ENCODE data around the gene TMEM82.
"Not testable (repeated sequence)": the region's sequence is repeated elsewhere in the genome, so short reads cannot be mapped to it uniquely, and the experiment has no call there.

Gene TMEM82

DNA sequence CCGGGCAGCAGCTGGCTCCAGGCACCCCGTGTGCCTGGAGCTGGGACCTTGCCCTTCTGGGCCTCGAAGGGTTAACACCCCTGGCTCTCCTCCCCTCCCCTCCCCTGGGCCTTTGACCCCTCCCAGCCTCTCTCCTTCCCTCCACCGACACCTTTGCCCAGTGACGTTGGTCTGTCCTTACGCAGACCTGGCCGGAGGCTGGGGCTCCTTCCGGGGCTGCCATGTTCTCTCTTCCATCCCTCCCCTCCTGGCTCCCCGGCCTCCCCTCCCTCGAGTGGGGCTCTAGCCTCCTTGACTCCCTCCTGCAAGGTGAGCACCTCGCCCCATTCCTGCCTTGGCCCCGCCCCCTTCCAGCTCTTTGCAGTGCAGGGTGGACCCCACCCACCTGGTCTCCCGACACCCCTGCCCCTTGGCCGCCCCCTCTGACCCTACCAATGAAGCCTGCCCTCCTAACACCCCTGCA is at the start of gene TMEM82:
Gene TMEM82 (plus strand): TSS at position 161 of the 463 bp plus-strand sequence. CDS start 61 bp downstream, at position 222.
- no peak for DNase-seq

DNA sequence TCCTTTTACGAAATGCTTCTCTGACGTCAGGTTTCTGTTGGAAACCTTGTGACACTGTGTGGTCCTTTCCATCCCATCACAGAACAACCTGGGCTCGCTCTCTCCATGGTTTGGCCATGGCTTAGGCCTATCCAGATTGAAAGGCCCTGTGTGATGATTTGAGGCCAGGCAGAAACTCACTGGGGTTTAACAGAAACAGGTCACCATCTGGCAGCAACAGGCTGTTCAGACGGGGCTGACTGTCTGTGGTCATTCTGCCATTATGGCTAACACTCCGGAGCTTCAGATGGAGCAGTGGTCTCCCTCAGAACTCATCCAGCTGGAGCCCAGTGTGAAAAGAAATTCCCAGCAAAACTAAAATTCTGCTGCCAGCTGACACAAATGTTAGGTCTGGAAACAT is 48.9 kb upstream of the TMEM82 start:
- DNase-seq, result no peak

DNA sequence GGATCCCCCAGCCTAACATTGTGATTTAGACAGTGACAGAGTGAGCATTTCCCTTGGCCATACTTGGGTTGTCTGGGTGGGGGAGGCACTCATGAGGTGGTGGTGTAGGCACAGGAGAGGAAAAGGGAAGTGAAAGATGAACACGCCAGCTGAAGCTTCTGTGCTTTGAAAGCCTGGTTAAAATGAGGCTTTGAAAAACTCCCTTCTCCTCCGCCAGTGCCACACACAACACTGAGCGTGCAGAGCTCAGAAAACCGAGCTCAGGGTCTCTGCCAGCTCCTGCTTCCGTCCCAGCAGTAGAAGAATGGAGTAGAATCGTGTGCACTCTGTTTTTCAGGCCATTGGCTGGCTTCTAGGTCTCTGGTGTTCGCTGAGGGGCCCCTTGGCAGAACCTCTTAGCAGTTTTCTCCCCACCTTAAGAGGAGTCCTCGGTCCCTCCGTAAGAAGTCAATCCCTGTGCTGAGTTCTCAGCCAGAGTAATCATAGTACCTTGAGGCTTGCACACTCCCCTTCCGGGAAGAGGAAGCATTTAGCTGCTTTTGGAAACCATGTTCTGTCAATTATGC is 45.3 kb upstream of the TMEM82 start:
- DNase-seq, result no peak

DNA sequence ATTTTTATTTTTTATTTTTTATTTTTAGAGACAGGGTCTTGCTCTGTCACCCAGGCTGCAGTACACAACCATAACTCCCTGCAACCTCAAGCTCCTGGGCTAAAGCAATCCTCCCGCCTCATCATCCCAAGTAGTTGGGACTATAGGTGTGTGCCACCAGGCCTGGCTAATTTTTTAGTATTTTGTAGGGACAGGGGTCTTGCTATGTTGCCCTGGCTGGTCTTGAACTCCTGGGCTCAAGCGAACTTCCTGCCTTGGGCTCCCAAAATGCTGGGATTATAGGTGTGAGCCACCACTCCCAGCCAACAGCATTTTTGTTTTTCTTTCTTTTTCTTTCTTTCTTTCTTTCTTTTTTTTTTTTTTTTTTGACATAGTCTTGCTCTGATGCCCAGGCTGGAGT is 44.1 kb upstream of the TMEM82 start:
- no peak for DNase-seq

DNA sequence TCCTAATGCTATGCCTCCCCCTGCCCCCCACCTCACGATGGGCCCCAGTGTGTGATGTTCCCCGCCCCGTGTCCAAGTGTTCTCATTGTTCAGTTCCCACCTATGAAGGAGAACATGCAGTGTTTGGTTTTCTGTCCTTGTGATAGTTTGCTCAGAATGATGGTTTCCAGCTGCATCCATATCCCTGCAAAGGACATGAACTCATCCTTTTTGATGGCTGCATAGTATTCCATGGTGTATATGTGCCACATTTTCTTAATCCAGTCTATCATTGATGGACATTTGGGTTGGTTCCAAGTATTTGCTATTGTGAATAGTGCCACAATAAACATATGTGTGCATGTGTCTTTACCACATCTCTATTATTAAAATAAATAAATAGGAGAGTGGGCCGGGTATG is 43.0 kb upstream of the TMEM82 start:
- not testable (repeated sequence) for DNase-seq

DNA sequence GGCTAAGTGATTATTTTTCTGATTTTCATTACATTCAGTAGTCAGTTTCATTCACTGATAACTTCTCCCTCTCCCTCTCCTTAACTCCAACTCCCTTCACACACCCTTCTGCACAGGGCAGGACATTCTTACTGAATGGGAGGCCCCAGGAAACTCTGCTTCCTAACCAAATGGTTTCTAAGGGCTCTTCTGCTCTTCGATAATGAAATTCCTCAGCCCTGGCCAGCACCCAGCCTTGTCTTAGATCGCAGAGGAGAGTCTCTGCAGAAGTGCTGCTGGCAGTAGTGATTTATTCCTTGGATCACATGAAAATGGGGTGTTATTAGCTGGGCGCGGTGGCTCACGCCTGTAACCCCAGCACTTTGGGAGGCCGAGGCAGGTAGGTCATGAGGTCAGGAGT is 41.8 kb upstream of the TMEM82 start:
- DNase-seq, result no peak

DNA sequence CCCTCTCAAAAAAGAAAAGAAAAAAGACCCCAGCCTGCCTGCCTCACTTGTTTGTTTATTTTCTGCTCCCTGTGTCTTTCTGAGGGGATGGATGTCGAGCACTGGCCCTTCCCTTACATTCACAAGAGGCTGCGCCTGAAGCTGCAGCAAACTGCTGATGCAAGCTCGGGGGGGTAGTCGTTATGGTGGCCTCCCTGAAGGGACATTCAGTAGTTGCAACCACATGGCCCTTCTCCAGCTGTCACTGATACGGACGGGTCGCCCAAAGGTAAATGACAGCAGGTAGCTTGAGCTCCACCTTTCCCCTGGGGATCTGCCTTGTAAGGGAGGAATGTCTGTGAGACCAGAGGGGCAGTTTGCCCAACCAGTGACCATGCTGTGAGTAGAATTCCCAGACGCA is 40.5 kb upstream of the TMEM82 start:
- no peak for DNase-seq

DNA sequence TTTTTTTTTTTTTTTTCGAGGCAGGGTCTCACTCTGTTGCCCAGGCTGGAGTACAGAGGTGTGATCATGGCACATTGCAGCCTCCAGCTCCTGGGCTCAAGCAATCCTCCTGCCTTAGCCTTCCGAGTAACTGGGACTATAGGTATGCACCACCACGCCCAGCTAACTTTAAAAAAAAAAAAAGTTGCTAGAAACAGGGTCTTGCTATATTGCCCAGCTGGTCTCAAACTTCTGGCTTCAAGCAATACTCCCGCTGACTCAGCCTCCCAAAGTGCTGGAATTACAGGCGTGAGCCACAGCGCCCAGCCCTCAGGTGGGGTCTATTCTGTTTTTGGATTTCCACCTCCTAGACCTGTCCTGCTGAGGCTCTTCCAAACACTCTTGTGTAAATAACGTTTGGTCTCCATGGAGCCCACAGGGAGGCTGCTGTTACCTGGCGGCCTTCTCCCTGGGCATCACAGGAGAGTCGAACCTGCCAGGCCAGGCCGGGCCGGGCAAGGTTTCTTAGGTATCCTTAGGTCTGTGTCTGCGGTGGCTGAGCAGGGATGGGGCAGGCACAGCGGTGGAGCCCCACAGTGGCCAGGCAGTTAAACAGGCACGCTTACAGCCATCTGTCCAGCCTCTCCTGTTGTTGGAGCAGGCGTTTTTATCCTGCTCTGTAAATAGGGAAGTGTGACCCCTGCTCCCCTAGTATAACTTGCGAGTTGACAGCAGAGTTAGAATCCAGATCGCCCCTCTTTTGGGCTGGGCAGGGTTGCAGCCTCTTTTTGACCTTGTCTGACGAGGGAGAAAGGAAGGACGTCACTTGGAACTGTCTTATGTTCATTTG is 39.4 kb upstream of the TMEM82 start:
- no peak for DNase-seq

DNA sequence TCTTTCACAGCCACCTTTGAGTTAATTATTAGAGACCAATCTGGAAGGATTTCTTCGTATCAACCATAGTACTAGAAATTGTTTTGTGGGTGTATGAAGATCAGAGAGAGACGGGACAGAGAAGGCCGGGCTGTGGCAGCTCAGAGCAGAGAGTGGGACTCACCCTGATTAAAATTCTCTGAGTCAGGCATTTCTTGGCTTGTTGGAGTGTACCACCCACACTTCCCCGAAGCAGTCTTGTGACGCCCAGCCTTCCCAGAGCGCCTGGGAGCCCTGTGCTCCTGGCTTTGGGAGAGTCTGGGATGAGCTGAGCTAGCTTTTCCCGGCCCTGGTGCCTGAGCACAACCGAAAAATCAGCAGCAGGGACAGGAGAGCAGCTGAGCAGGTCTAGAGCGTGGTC is 38.7 kb upstream of the TMEM82 start:
- DNase-seq, result no peak

DNA sequence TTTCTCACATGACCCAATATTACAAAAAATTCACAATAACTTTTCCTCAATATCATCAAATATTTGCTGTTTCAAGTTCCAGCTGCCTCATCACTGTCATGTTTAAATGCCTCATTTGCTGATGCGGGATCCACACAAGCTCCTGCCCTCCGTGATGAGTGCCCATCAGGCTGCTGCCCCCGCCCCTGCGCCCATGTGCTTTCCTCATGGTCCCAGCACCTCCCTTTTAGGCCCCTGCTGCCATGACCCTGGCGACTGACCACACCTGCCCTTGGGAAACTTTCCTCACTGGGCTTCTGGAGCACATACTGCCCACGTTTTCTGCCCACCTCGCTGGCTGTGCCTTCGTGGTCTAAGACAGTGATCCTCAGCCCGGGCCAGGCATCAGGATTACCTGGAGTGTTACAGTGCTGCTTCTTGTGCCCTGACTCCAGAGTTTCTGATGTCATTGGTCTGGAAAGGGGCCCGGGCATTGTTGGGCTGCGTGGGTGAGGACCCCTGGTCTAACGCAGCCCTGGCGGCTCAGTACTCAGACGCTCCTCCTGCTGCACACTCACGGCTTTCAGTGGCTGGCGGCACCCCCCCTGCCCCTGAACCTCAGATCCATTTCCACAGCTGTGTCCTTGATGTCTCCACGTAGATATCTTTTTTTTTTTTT is 37.6 kb upstream of the TMEM82 start:
- no peak for DNase-seq

DNA sequence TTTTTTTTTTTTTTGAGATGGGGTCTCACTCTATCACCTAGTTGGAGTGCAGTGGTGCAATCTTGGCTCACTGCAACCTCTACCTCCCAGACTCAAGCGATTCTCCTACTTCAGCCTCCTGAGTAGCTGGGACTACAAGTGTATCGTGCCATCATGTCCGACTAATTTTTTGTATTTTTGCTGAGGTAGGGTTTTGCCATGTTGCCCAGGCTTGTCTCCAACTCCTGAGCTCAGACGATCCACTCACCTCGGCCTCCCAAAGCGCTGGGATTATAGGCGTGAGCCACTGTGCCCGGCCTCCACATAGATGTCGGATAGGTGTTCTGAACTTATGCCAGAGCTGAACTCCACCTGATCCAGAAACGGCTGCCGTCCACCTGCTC is 37.1 kb upstream of the TMEM82 start:
- no peak for DNase-seq

DNA sequence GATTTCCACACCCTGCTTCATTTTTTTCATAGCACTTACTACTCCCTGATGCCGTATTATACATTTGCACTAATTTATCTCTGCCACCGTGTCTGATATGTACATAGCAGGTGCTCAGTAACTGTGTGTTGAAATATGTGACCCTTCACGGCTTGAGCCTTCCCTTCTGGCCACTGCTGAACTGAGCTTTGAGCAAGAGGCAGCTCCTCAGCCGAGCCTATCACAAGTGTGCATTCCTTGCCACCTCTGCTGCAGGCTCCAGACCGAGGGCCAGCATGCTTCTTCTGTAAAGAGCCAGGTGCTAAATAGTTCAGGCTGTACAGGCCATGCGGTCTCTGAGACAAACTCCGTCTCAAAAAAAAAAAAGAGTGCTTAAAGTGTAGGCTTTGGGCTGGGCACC is 35.5 kb upstream of the TMEM82 start:
- no peak for DNase-seq

DNA sequence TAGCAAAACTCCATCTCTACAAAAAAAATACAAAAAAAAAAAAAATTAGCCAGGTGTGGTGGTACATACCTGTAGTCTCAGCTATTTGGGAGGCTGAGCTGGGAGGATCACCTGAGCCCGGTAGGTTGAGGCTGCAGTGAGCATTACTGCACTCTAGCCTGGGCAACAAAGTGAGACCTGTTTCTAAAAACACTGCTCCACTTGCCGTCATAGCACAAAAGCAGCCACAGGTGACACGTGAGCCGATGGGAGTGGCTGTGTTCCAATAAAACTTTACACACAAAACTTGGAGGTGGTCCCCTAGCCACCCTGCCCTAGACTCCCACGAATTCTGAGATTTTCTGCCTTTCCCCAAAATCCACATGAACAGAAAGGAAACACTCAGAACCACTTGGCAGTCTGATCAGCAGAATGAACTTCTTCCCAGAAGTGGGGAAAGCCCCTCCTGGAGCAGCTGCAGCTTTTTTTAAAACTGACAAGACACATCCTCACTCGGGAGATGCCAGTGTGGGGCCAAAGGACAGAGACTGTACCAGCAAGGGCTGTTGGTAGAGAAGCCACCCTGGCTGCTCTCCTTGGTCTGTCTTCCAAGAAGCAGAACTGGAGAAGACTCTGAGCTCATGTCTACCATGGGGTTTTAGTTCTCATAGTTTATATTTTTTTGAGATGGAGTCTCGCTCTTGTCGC is 34.9 kb upstream of the TMEM82 start:
- DNase-seq, result no peak

DNA sequence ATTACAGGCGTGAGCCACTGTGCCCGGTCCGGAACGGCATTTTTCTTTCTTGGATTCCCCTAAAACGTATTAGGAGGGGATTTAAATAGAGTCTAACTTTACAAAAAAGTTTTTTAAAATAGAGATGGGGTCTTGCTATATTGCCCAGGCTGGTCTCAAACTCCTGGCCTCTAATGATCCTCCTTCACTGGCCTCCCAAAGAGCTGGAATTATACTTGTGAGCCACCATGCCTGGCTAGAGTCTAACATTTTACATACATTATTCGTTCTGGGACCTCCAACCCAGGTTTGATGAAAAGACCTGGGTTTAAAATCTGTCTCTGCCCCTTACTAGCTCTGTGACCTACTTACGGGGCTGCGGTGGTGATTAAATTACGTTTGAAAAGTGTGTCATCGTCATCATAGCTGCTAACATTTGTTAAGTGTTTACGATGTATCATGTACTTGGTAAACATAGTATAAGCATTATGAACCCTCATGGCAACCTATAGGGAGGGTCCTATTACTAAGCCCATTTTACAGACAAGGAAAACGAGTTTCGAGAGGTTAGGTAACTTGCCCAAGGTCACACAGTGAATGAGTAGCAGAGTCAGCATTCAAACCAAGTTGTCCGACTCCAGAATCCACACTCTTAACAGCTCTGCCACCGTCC is 33.7 kb upstream of the TMEM82 start:
- DNase-seq, result no peak

DNA sequence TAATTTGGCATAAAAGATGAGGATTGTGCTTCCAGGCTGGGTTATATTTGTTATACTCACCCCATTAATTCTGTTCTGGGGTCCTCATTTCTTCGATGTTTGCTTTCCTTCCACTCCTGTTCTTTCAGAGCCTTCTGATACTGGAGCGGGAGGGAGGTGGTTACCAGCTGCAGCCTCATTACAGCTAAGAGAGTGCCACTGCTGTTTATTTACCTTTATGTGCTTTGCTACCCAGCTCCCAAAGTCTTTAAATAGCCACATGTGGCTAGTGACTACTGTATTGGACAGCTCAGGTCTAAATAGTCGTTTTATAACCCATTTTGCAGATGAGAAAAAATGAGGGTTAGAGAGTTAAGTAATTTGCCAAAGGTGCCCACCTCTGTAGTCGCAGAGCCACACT is 33.1 kb upstream of the TMEM82 start:
- DNase-seq, result no peak

DNA sequence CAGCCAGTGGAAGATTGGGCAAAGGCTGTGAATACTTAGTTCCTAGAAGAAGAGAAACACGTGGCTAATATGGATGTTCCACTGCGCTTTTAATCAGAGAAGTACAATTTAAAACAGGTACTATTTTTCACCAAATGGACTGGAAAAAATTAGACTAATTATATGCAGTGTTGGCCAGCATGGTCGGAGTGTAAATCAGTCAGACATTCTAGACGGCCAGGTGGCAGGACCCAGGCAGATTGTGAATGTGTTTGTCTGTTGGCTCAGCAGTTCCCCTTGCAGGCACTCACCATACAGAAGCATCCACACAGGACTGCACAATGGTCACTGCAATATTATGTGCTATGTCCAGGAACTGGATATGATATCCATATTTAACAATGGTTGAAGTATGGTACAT is 30.1 kb upstream of the TMEM82 start:
- no peak for DNase-seq

DNA sequence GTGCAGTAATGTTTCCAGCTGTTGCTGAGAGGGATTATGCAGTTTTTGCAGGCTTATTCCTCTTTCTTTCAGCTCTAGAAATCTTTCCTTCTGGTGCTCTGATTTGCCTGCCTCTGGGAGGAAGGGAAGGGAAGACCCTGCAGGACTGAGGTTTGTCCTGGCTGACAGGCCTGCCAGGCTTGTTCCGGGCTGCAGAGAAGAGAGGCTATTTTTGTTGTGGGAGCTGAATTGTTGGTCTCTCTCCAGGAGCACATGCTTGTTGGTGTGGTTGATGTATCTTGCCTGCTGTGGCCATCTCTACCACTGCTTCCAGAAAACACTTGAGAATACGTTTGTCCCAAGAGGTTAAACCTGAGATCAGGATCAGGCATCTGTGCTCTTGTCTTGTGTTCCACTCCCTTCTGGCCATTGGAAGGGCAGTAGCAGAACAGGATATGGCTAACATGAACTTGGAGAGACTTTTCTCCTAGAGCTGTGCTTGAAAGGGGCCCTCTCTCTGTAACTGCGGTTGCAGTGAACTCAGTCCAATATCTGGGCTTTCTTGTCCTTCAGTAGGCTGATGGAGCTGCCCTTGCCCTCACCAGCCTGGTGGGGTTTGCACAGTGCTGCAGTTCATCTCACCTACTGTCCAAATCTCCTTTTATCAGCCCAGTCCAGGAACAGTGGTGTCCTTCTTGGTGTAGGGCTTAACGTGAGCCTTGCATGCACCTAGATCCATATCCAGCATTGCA is 27.7 kb upstream of the TMEM82 start:
- DNase-seq, result no peak

DNA sequence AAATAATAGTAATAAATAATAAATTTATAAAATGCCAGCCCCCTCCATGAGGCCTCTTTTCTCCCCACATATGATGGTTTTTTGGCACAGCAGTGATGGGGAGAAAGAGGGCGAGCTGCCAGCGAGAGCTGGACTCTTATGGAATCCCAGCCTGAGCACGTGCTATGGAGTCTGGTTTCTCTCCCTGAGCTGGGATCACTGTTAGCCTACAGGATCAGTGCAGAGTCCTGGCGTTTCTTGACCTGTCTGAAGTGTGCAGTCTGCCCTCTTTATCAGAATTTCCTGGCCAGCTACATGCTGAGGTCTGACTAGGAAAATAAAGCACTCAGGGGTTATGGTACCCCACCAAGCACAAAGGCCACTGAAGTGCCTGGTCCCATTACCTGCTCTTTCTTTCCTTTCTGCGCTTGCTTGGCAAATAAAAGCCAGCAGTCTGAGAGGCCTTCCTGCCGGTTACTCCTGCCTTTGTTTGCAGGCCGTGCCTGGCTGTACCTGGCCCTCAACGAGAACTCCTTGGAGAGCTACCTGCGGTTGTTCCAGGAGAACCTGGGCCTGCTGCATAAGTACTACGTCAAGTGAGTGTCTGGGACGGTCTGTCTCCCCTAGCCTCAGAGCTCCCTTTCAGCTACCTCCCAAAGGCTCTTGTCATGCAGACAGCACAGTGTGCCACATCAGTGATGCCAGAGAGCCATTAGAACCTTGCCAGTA is 24.7 kb upstream of the TMEM82 start:
- DNase-seq, result no peak

DNA sequence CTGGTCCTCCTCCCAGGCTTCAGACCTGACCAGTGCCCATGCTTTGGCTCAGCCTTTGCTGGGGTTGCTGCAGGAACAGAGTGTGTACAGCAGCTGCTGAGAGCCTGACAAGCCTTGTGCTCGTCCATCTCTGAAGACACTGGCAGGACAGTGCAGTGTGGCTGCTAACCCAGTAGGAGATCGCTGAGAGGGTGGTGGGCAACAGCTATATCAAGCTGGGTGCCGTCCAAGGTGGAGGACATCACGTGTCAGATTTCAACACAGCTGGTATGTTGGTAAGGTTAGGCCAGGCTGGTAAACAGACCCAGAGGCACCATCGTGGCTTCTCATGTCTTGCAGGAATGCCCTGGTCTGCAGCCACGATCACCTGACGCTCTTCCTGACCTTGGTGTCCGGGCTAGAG is 24.1 kb upstream of the TMEM82 start:
- DNase-seq, result no peak

DNA sequence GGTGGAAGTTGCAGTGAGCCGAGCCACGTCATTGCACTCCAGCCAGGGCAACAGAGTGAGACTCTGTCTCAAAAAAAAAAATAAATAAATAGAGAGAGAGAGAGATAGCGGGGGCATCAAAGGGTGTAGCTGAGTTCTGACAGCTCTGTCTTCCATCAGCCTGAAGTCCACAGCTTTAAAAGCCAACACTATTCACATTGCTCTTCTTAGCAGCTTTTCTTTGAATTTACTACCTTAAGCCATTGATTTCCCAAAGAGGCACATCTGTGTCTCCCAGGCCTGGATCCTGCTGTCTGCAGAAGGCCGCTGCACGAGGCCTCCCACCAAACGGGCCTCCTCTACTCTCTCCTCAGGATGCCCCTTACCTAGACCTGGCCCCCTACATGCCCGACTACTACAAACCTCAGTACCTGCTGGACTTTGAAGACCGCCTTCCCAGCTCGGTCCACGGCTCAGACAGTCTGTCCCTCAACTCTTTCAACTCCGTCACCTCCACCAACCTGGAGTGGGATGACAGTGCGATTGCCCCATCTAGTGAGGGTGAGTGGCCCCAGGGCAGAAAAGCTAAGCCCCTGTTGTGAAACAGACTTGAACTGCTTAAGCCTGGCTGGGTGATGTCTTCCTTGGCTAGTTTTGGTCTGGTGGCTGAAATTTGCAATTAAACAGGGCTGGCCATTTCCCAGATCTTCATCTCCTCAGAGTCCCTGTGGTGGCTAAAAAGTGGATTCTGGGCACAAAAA is 22.7 kb upstream of the TMEM82 start:
- no peak for DNase-seq

DNA sequence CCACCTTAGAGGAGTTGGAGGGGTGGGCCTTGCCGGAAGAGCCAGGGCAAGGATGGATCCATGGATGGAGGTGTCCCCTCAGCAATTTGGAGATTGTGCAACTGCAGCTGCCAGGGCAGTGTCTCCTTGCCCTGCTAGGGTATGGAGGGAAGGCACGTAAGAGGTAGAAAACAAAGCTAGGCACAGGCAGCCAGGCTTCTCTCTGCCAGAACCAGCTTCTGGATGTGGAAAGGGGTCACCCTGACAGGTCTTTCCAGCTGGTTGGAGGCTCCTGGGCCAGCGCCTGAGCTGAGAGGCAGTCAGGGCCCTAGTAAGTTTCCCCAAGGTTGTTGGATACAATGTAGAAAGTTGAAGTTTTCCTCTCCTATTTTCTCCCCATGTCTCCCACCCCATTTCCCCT is 21.4 kb upstream of the TMEM82 start:
- DNase-seq, result no peak
